Esophagus muscularis mucosa (tissue), 4 donors: ENCODE measurements around the gene DOCK4. TPM values are rescaled to one million over a fixed set of nuclear protein-coding genes. Genes with fewer than 3 reads are reported as not detected.

ENCODE experiments used
- DNase-seq: peaks from one replicate; pipeline ENCODE4 v3.0.0-alpha.2; 2017; ENCODE audit errors: extremely low spot score
- H3K27ac ChIP-seq, 4 donors: fragments of 200-600 bp; sonication (generic); replicated peaks in 1 of 4; 1 replicate in 3 of 4; 2 replicates in 1 of 4; pipeline ENCODE4 v1.5.1; 2016 to 2019; ENCODE audit warnings: mild to moderate bottlenecking in 1 of 4
- H3K27me3 ChIP-seq, 4 donors: fragments of 200-600 bp; sonication (generic); one replicate each; pipeline versions ENCODE4 v1.5.1 to v1.6.0; 2016 to 2019
- H3K36me3 ChIP-seq, 4 donors: fragments of 200-600 bp; sonication (generic); one replicate each; pipeline ENCODE4 v1.5.1; 2016 to 2019
- H3K4me1 ChIP-seq, 4 donors: fragments of 200-600 bp; sonication (generic); one replicate each; pipeline ENCODE4 v1.5.1; 2016 to 2019
- H3K4me3 ChIP-seq, 4 donors: fragments of 200-600 bp; sonication (generic); 1 replicate in 2 of 4; 2 replicates in 2 of 4; pipeline ENCODE4 v1.5.1; 2016 to 2019; ENCODE audit warnings: mild to moderate bottlenecking in 4 of 4, moderate library complexity in 1 of 4
- H3K9me3 ChIP-seq, 4 donors: fragments of 200-600 bp; sonication (generic); 1 replicate in 3 of 4; 2 replicates in 1 of 4; pipeline ENCODE4 v1.5.1; 2016 to 2019
- CTCF ChIP-seq, 3 experiments: fragments of 200-600 bp in 2 of 3; fragments of 450-650 bp in 1 of 3; sonication (generic) in 2 of 3; IDR thresholded peaks; one replicate each; pipeline ENCODE4 v1.5.1; 2017 to 2019; ENCODE audit warnings: antibody characterized with exemption in 3 of 3, mild to moderate bottlenecking in 2 of 3, moderate library complexity in 1 of 3
- EP300 ChIP-seq: sonication (generic); formaldehyde crosslinking; IDR thresholded peaks from one replicate; pipeline ENCODE4 v1.6.1; 2017; ENCODE audit warnings: antibody characterized with exemption
- POLR2A ChIP-seq: fragments of 450-650 bp; IDR thresholded peaks from one replicate; pipeline ENCODE4 v1.6.1; 2017; ENCODE audit warnings: antibody characterized with exemption, moderate library complexity, mild to moderate bottlenecking, low read depth
- POLR2AphosphoS5 ChIP-seq, 2 donors: sonication (generic); formaldehyde crosslinking; IDR thresholded peaks; one replicate each; pipeline ENCODE4 v1.6.1; 2017; ENCODE audit warnings: antibody characterized with exemption in 2 of 2
- WGBS: methylation state at CpG from one replicate; pipeline ENCODE4 v1.1.5; 2018; 5-methylcytosine and 5-hydroxymethylcytosine counted together
- intact Hi-C: fragments of 100-400 bp; cut with DNase I; formaldehyde crosslinking; loops from one replicate; pipeline ENCODE4 v1.15.1; 2023
- total RNA-seq, 4 donors: library from RNA; depleted of rRNA; stranded (reverse); fragments of >200 nt; gene quantifications; one replicate each; pipeline versions ENCODE4 v1.1.0 to v1.2.1, GENCODE V29; 2016

DOCK4 gene
- total RNA-seq, 4 donors from 2014 or later: 14.0 to 25.3 (median 18.8) TPM

- H3K27me3 ChIP-seq: no peaks in the 10 kb centered on the region
- peaks cover 0 to 11% (median 7%) of the 10 kb centered on the region in 4 donors for H3K4me1 ChIP-seq
- H3K4me3 ChIP-seq: no peak overlapping the region
- intact Hi-C loops: no loop called here
- TF ChIP-seq POLR2A: no peak
- TF ChIP-seq EP300: no peak
- TF ChIP-seq POLR2AphosphoS5 (IDR thresholded peaks at IDR 0.05): no peak
- no peak for TF ChIP-seq CTCF (IDR thresholded peaks at IDR 0.05)
- H3K9me3 ChIP-seq: no peaks in the 10 kb centered on the region
- peak overlapping the region in 1 of 4 donors; percentile 0 for H3K27ac ChIP-seq
- H3K36me3 ChIP-seq: no peaks in the 10 kb centered on the region
- peak; percentile 31 for DNase-seq
Measured at GRCh38 chr7:112018305-112019030, 187.7 kb downstream of the DOCK4 start.

DNA sequence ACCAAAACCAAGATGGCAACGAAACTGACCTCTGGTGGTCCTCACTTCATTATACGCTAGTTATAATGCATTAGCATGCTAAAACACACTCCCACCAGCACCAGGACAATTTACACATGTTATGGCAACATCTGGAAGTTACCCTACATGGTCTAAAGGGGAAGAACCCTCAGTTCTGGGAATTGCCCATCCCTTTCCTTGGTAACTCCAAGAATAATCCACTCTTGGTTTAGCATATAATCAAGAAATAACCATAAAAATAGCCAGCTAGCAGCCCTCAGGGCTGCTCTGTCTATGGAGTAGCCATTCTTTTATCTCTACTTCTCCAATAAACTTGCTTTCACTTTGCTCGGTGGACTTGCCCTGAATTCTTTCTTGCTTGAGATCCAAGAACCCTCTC lies 191.1 kb downstream of the DOCK4 start:
- no peak for DNase-seq
- intact Hi-C loops: no loop called here
- TF ChIP-seq POLR2AphosphoS5 (IDR thresholded peaks at IDR 0.05) (no peak), CTCF (IDR thresholded peaks at IDR 0.05) (no peak), EP300 (no peak), POLR2A (no peak)
- Histone ChIP-seq H3K27ac (no peak overlapping the region), H3K4me1 (peaks cover 0 to 13% (median 7%) of the 10 kb centered on the region in 4 donors), H3K9me3 (no peaks in the 10 kb centered on the region), H3K27me3 (no peaks in the 10 kb centered on the region), H3K4me3 (no peak overlapping the region), H3K36me3 (no peaks in the 10 kb centered on the region)
- WGBS: 99% methylated on average over 3 of the region's 3 CpGs

- Histone ChIP-seq H3K27ac (no peak overlapping the region), H3K36me3 (no peaks in the 10 kb centered on the region), H3K9me3 (no peaks in the 10 kb centered on the region), H3K4me1 (peaks cover 0 to 10% (median 4%) of the 10 kb centered on the region in 4 donors), H3K4me3 (no peak overlapping the region), H3K27me3 (no peaks in the 10 kb centered on the region)
- WGBS: 100% methylated on average over 1 of the region's 1 CpG
- TF ChIP-seq POLR2AphosphoS5 (IDR thresholded peaks at IDR 0.05) (no peak), EP300 (no peak), CTCF (IDR thresholded peaks at IDR 0.05) (no peak), POLR2A (no peak)
- DNase-seq: no peak
- intact Hi-C loops: no loop called here
Measured at GRCh38 chr7:112014347-112014746, 191.9 kb downstream of the DOCK4 start.

DNA sequence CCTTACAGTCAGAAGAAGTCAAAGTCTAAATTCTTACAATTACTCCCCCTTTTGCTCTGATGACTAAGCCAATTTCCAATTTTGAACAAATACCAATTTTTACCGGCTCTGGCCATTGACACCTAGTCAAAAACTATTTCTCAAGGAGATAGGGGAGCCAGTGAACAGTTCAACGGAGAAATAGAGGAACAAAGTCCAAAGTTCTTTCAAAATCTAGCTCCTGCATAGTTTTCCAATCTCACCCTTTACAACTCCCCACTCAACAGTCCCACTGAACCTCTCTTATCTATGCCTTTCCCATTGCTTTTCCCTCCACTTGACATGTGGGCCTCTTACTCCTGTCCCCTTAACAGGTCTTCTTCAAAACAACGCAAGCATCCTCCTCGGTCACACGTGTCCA lies 192.9 kb downstream of the DOCK4 start:
- H3K27me3 ChIP-seq: no peaks in the 10 kb centered on the region
- 92% methylated on average over 5 of the region's 5 CpGs for WGBS
- H3K9me3 ChIP-seq: no peaks in the 10 kb centered on the region
- no peaks in the 10 kb centered on the region for H3K36me3 ChIP-seq
- H3K27ac ChIP-seq: no peak overlapping the region
- DNase-seq: no peak
- TF ChIP-seq EP300: no peak
- peaks cover 0 to 10% (median 3%) of the 10 kb centered on the region in 4 donors for H3K4me1 ChIP-seq
- no peak overlapping the region for H3K4me3 ChIP-seq
- intact Hi-C loops: no loop called here

DNA sequence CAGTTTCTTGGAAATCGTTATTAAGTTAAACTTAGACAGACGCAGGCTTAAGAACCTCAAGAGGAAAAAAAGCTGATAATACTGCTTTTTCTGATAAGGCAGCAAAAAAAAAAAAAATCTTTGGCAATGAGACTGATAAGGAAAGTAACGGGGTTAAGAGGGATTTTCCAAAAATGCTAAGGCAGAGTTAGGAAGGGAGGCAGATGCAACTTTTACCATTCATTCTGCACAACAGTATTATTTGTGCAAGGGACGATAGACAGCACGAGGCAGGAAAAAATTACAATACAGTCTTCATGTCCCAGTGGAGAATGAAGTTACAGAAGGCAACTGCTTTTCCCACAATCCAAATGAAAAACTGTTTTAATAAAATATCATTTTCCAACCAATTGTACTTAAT lies 194.0 kb downstream of the DOCK4 start:
- H3K27me3 ChIP-seq: no peaks in the 10 kb centered on the region
- WGBS: 67% methylated on average over 5 of the region's 5 CpGs
- no peak overlapping the region for H3K27ac ChIP-seq
- TF ChIP-seq POLR2AphosphoS5 (IDR thresholded peaks at IDR 0.05) (no peak), CTCF (IDR thresholded peaks at IDR 0.05) (no peak), EP300 (no peak), POLR2A (no peak)
- H3K4me3 ChIP-seq: no peak overlapping the region
- no peak for DNase-seq
- no peaks in the 10 kb centered on the region for H3K9me3 ChIP-seq
- H3K4me1 ChIP-seq: peaks cover 0 to 10% (median 2%) of the 10 kb centered on the region in 4 donors
- intact Hi-C loops: no loop called here
- no peaks in the 10 kb centered on the region for H3K36me3 ChIP-seq
